DOHH2 (cell line): ENCODE measurements around the gene SOCS2.

Source experiments
- EZH2phosphoT487 ChIP-seq: fragments of 200-600 bp; sonication (generic); IDR thresholded peaks from 2 replicates; pipeline ENCODE4 v1.6.1; 2017; ENCODE audit warnings: borderline replicate concordance, mild to moderate bottlenecking, antibody characterized with exemption, low read length, moderate library complexity, mixed read lengths
- TF ChIP-seq, protein P1 (sequence below): fragments of 200-600 bp; sonication (generic); IDR thresholded peaks from one replicate; pipeline ENCODE4 v1.5.1; 2014; ENCODE audit warnings: antibody characterized with exemption, mild to moderate bottlenecking, low read depth, low read length; ENCODE audit not compliant: poor library complexity, severe bottlenecking

DNA sequence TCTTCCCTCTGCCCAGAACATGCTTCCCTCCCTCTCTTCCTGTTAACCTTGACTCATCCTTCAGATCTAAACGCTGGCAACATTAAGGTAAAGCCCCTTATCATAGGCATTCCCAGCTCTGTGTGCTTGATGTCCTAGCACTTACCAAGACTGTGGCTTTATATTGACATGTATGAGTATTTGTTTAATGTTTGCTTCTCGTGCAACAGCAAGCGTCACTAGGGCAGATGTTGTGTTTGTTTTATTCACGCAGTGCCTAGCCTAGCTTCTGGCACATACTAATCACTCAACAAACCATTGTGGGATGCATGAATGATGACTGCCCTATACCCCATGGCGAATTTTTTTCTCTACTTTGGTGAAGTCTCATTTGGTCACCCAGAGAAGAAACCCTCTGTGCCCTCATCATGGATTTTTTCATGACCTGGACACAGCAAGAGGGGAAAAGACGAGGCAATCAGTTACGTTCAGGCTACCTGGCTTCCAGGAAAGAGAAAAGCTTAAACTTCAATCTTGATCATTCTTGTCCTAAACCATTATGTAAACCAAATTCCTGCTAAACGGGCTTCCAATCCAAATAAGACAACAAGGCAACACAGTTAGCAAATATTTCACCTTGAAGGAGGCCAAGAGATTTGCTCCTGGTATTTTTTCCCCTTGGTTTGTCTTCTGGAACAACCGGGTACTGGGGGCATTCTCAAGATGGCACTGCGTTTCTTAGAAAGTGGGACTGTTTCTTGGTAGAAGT, 47.9 kb upstream of the SOCS2 start:
- TF ChIP-seq, protein P1, sequence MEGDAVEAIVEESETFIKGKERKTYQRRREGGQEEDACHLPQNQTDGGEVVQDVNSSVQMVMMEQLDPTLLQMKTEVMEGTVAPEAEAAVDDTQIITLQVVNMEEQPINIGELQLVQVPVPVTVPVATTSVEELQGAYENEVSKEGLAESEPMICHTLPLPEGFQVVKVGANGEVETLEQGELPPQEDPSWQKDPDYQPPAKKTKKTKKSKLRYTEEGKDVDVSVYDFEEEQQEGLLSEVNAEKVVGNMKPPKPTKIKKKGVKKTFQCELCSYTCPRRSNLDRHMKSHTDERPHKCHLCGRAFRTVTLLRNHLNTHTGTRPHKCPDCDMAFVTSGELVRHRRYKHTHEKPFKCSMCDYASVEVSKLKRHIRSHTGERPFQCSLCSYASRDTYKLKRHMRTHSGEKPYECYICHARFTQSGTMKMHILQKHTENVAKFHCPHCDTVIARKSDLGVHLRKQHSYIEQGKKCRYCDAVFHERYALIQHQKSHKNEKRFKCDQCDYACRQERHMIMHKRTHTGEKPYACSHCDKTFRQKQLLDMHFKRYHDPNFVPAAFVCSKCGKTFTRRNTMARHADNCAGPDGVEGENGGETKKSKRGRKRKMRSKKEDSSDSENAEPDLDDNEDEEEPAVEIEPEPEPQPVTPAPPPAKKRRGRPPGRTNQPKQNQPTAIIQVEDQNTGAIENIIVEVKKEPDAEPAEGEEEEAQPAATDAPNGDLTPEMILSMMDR: no peak
- no peak for TF ChIP-seq EZH2phosphoT487
